H9 (cell line): ENCODE results near the gene SIPA1L3. TPM values are rescaled to one million over a fixed set of nuclear protein-coding genes. Genes with fewer than 3 reads are reported as not detected.

ENCODE experiments used
- DNase-seq: peaks from one replicate; pipeline ENCODE4 v3.0.0-alpha.2; 2017
- H2AFZ ChIP-seq: one replicate; pipeline ENCODE4 v1.6.1; 2013; ENCODE audit warnings: mild to moderate bottlenecking, low read length, control low read depth, moderate library complexity
- H2AK5ac ChIP-seq: 2 replicates; pipeline ENCODE4 v1.6.1; 2013; ENCODE audit warnings: low read length, control low read depth, mixed read lengths; ENCODE audit not compliant: insufficient read length
- H2BK120ac ChIP-seq: one replicate; pipeline ENCODE4 v1.6.1; 2013; ENCODE audit warnings: low read depth, mild to moderate bottlenecking, low read length, control low read depth, inconsistent platforms; ENCODE audit not compliant: poor library complexity, severe bottlenecking
- H2BK12ac ChIP-seq: 2 replicates; pipeline ENCODE4 v1.6.1; 2013; ENCODE audit warnings: low read length, control low read depth, mixed read lengths, low read depth; ENCODE audit not compliant: insufficient read length
- H2BK15ac ChIP-seq: 2 replicates; pipeline ENCODE4 v1.6.1; 2013; ENCODE audit warnings: low read depth, low read length, control low read depth
- H2BK20ac ChIP-seq: one replicate; pipeline ENCODE4 v1.6.1; 2013; ENCODE audit warnings: low read depth, mild to moderate bottlenecking, low read length, control low read depth, inconsistent platforms; ENCODE audit not compliant: poor library complexity, severe bottlenecking
- H2BK5ac ChIP-seq: 2 replicates; pipeline ENCODE4 v1.6.1; 2013; ENCODE audit warnings: low read length, control low read depth, mixed read lengths; ENCODE audit not compliant: insufficient read length
- H3K14ac ChIP-seq: 2 replicates; pipeline ENCODE4 v1.6.1; 2013; ENCODE audit warnings: low read length, control low read depth; ENCODE audit not compliant: insufficient read depth
- H3K18ac ChIP-seq: 2 replicates; pipeline ENCODE4 v1.6.1; 2013; ENCODE audit warnings: low read depth, mild to moderate bottlenecking, mixed read lengths, low read length, control low read depth; ENCODE audit not compliant: insufficient read length
- H3K23ac ChIP-seq: 2 replicates; pipeline ENCODE4 v1.6.1; 2013; ENCODE audit warnings: low read length, control low read depth, mixed read lengths, low read depth; ENCODE audit not compliant: insufficient read length
- H3K23me2 ChIP-seq: 2 replicates; pipeline ENCODE4 v1.6.1; 2013; ENCODE audit warnings: low read depth, mild to moderate bottlenecking, mixed read lengths, low read length, control low read depth; ENCODE audit not compliant: insufficient read length, poor library complexity, severe bottlenecking
- H3K27ac ChIP-seq: 2 replicates; pipeline ENCODE4 v1.5.1; 2013; ENCODE audit warnings: low read length, control low read depth, mixed read lengths, low read depth; ENCODE audit not compliant: insufficient read length
- H3K27me3 ChIP-seq: 2 replicates; pipeline ENCODE4 v1.6.1; 2013; ENCODE audit warnings: low read length, control low read depth, inconsistent platforms; ENCODE audit not compliant: insufficient read depth
- H3K4ac ChIP-seq: 2 replicates; pipeline ENCODE4 v1.6.1; 2013; ENCODE audit warnings: low read depth, mild to moderate bottlenecking, control low read depth, inconsistent platforms, low read length, moderate library complexity
- H3K4me1 ChIP-seq: 2 replicates; pipeline ENCODE4 v1.6.1; 2013; ENCODE audit warnings: low read length, control low read depth, inconsistent platforms; ENCODE audit not compliant: insufficient read depth
- H3K4me2 ChIP-seq: 2 replicates; pipeline ENCODE4 v1.6.1; 2013; ENCODE audit warnings: low read length, control low read depth, mixed read lengths; ENCODE audit not compliant: insufficient read length, insufficient read depth
- H3K56ac ChIP-seq: 2 replicates; pipeline ENCODE4 v1.6.1; 2013; ENCODE audit warnings: low read depth, mild to moderate bottlenecking, mixed read lengths, low read length, control low read depth; ENCODE audit not compliant: insufficient read length
- H3K79me1 ChIP-seq: 2 replicates; pipeline ENCODE4 v1.6.1; 2013; ENCODE audit warnings: low read depth, mild to moderate bottlenecking, moderate library complexity, low read length, control low read depth, inconsistent platforms; ENCODE audit not compliant: insufficient read depth, poor library complexity, severe bottlenecking
- H3K79me2 ChIP-seq: 2 replicates; pipeline ENCODE4 v1.6.1; 2013; ENCODE audit warnings: low read length, control low read depth, inconsistent platforms; ENCODE audit not compliant: insufficient read depth
- H3K9ac ChIP-seq: 2 replicates; pipeline ENCODE4 v1.6.1; 2013; ENCODE audit warnings: low read length, control low read depth, mixed read lengths; ENCODE audit not compliant: insufficient read length; ENCODE audit errors: extremely low read depth
- H3K9me3 ChIP-seq: one replicate; pipeline ENCODE4 v1.6.1; 2013; ENCODE audit warnings: low read depth, low read length, inconsistent platforms; ENCODE audit not compliant: control insufficient read depth
- H3T11ph ChIP-seq: one replicate; pipeline ENCODE4 v1.6.1; 2013; ENCODE audit warnings: mild to moderate bottlenecking, low read length, control low read depth, inconsistent platforms
- H4K20me1 ChIP-seq: one replicate; pipeline ENCODE4 v1.6.1; 2013; ENCODE audit not compliant: control insufficient read depth, insufficient read length, insufficient read depth
- H4K5ac ChIP-seq: 2 replicates; pipeline ENCODE4 v1.6.1; 2013; ENCODE audit warnings: low read depth, mild to moderate bottlenecking, mixed read lengths, low read length, control low read depth; ENCODE audit not compliant: insufficient read length
- H4K8ac ChIP-seq: replicated peaks from 2 replicates; pipeline ENCODE4 v1.6.1; 2013; ENCODE audit warnings: low read length, control low read depth, mixed read lengths, low read depth; ENCODE audit not compliant: insufficient read length
- H4K91ac ChIP-seq: 2 replicates; pipeline ENCODE4 v1.6.1; 2013; ENCODE audit warnings: low read depth, mild to moderate bottlenecking, moderate library complexity, mixed read lengths, low read length, control low read depth; ENCODE audit not compliant: insufficient read length
- H3K27ac Mint-ChIP-seq, 3 experiments: 2 replicates in 2 of 3; 3 replicates in 1 of 3; pipeline ENCODE4 v1.8.0; 2020 to 2021; ENCODE audit warnings: mixed read lengths in 3 of 3, mild to moderate bottlenecking in 1 of 3, moderate library complexity in 1 of 3
- H3K27me3 Mint-ChIP-seq: 2 replicates; pipeline ENCODE4 v1.8.0; 2021; ENCODE audit warnings: low read depth, mild to moderate bottlenecking, moderate library complexity, mixed read lengths
- H3K36me3 Mint-ChIP-seq, 3 experiments: 2 replicates in 2 of 3; 3 replicates in 1 of 3; pipeline ENCODE4 v1.8.0; 2020 to 2021; ENCODE audit warnings: low read depth in 3 of 3, mixed read lengths in 3 of 3; ENCODE audit not compliant: insufficient read depth in 1 of 3
- H3K4me1 Mint-ChIP-seq, 2 experiments: 2 replicates each; pipeline ENCODE4 v1.8.0; 2020; ENCODE audit warnings: mixed read lengths in 2 of 2
- H3K4me3 Mint-ChIP-seq, 2 experiments: 2 replicates in 1 of 2; 3 replicates in 1 of 2; pipeline ENCODE4 v1.8.0; 2020 to 2021; ENCODE audit warnings: mild to moderate bottlenecking in 2 of 2, mixed read lengths in 2 of 2, moderate library complexity in 1 of 2
- H3K9me3 Mint-ChIP-seq, 2 experiments: 2 replicates in 1 of 2; 3 replicates in 1 of 2; pipeline ENCODE4 v1.8.0; 2020; ENCODE audit warnings: mild to moderate bottlenecking in 2 of 2, mixed read lengths in 2 of 2, moderate library complexity in 1 of 2
- CTCF ChIP-seq: fragments of 200-600 bp; sonication (generic); conservative IDR thresholded peaks from 3 replicates; pipeline ENCODE4 v1.8.0; 2021; ENCODE audit warnings: antibody characterized with exemption, mild to moderate bottlenecking
- WGBS: extraction: QIAGEN DNeasy Blood & Tissue Kit; methylation state at CpG from one replicate; pipeline ENCODE4 v1.1.7; 2013; ENCODE audit warnings: missing lambda C conversion rate, low lambda C conversion rate, mixed read lengths; ENCODE audit not compliant: insufficient read length; ENCODE audit errors: extremely low coverage; 5-methylcytosine and 5-hydroxymethylcytosine counted together
- total RNA-seq: library from RNA; stranded (reverse); gene quantifications from 2 replicates; pipeline ENCODE4 v1.2.1, GENCODE V29; 2021

SIPA1L3 gene
- total RNA-seq, 1 experiment from 2014 or later, result 40.1 TPM

- no CpG with 5 or more reads among the region's 10 CpGs for WGBS
- peaks cover 2% of the 10 kb centered on the region; the same call in 1 of the 2 replicates for H3K27me3 Mint-ChIP-seq
- H4K8ac ChIP-seq, result no peak overlapping the region
- no peak overlapping the region for H4K5ac ChIP-seq
- no peak overlapping the region for H2AFZ ChIP-seq
- no peaks in the 10 kb centered on the region for H3K9me3 ChIP-seq
- no peak overlapping the region for H3K56ac ChIP-seq
- no peak for TF ChIP-seq CTCF
- H3K4me3 Mint-ChIP-seq, result no peak overlapping the region
- H3K79me2 ChIP-seq, result no peaks in the 10 kb centered on the region
- H2BK120ac ChIP-seq, result no peak overlapping the region
- H3T11ph ChIP-seq, result no peak overlapping the region
- H3K18ac ChIP-seq, result no peak overlapping the region
- H3K27me3 ChIP-seq, result no peaks in the 10 kb centered on the region
- no peak overlapping the region for H3K14ac ChIP-seq
- no peak overlapping the region for H3K4me2 ChIP-seq
- H3K4ac ChIP-seq, result no peak overlapping the region
- peaks cover 9 to 21% (median 16%) of the 10 kb centered on the region in 3 experiments; a peak in 6 of 7 replicates for H3K36me3 Mint-ChIP-seq
- H3K4me1 ChIP-seq, result peaks cover 2% of the 10 kb centered on the region; the same call in 1 of the 2 replicates
- H3K4me1 Mint-ChIP-seq, result peaks cover 14 to 27% of the 10 kb centered on the region in 2 experiments
- no peak overlapping the region for H2BK15ac ChIP-seq
- no peak for DNase-seq
- H3K23me2 ChIP-seq, result peaks cover 5% of the 10 kb centered on the region
- H2BK5ac ChIP-seq, result no peak overlapping the region
- H2AK5ac ChIP-seq, result no peak overlapping the region
- H3K27ac ChIP-seq, result no peak overlapping the region
- no peak overlapping the region for H3K9ac ChIP-seq
- H2BK12ac ChIP-seq, result no peak overlapping the region
- peaks cover 5% of the 10 kb centered on the region for H4K20me1 ChIP-seq
- no peak overlapping the region for H3K23ac ChIP-seq
- H3K9me3 Mint-ChIP-seq, result peaks cover 4% of the 10 kb centered on the region in 2 experiments
- H2BK20ac ChIP-seq, result no peak overlapping the region
- no peaks in the 10 kb centered on the region for H3K79me1 ChIP-seq
- no peak overlapping the region for H4K91ac ChIP-seq
- H3K27ac Mint-ChIP-seq, result peak overlapping the region in 1 of 3 experiments; percentile 50; a peak in 1 of 7 replicates
Observed at GRCh38 chr19:38185562-38185961, 278.6 kb downstream of the SIPA1L3 start.
